Omental fat pad (tissue), 4 donors: ENCODE results near the gene TREM2. TPM values are rescaled to one million over a fixed set of nuclear protein-coding genes. Genes with fewer than 3 reads are reported as not detected.

Source experiments
- ATAC-seq: fragments of 150-250 bp; one replicate; pipeline ENCODE4 v1.9.1; 2016; ENCODE audit warnings: mild to moderate bottlenecking, moderate library complexity; ENCODE audit not compliant: low FRiP score
- DNase-seq: peaks from one replicate; pipeline ENCODE4 v3.0.0-alpha.2; 2019; ENCODE audit warnings: low spot score
- total RNA-seq, 4 donors: library from RNA; depleted of rRNA; stranded (reverse); fragments of >200 nt; gene quantifications; one replicate each; pipeline ENCODE4 v1.1.0, GENCODE V29; 2016
- TF ChIP-seq, protein P1 (sequence below), 3 donors: fragments of 450-650 bp; IDR thresholded peaks; one replicate each; pipeline ENCODE4 v1.5.1; 2016 to 2017; ENCODE audit warnings: antibody characterized with exemption in 3 of 3, mild to moderate bottlenecking in 3 of 3, moderate library complexity in 2 of 3

TREM2 gene
- total RNA-seq, 4 donors from 2014 or later = 3.1 to 119 (median 6.8) TPM; not detected in 1

DNA sequence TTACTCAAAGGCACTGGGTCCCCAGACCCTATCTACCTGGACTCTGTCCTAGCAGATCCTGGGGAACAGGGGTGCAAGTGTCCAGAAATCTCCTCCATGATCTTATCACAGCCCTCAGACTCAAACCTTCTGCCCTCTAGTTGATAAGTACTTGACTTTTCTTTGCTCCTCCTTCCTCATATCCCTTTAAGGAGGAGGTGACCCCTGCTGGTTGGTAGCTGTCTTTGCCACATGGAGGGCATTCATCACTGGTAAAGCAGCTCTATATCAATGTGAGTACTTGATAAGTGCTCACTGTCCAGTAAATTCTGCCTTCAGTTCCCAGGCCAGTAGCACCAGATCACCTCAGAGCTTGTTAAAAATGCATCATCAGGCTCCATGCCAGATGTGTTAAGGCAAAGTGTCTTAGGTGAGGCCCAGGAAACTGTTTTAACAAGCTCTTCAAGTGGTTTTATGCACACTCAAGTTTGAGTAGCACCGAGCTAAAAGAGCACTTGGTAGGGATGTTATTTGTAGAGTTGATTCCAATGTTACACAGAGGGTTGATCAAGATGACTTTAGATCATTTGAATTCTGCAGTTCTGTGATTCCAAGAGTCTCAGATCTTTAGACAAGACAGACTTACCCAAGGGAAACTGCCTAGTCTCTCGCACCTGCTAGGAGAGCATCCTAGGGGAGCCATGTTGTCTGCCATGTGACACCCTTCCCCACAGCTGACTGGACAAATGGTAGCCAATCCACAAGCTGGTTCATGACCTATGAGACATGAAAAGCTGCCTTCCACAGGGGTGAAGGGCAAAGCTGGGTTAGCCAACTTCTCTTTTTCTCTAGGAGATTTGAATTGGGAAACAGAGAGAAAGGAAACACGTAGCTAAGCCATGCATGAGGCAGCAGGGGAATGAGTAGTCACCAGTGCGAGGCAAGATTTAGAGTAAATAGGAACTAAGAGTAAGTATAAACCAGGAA, 19.4 kb upstream of the TREM2 start:
- no peak for ATAC-seq
- DNase-seq = no peak
- TF ChIP-seq, protein P1, sequence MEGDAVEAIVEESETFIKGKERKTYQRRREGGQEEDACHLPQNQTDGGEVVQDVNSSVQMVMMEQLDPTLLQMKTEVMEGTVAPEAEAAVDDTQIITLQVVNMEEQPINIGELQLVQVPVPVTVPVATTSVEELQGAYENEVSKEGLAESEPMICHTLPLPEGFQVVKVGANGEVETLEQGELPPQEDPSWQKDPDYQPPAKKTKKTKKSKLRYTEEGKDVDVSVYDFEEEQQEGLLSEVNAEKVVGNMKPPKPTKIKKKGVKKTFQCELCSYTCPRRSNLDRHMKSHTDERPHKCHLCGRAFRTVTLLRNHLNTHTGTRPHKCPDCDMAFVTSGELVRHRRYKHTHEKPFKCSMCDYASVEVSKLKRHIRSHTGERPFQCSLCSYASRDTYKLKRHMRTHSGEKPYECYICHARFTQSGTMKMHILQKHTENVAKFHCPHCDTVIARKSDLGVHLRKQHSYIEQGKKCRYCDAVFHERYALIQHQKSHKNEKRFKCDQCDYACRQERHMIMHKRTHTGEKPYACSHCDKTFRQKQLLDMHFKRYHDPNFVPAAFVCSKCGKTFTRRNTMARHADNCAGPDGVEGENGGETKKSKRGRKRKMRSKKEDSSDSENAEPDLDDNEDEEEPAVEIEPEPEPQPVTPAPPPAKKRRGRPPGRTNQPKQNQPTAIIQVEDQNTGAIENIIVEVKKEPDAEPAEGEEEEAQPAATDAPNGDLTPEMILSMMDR (IDR thresholded peaks at IDR 0.05) = no peak

DNA sequence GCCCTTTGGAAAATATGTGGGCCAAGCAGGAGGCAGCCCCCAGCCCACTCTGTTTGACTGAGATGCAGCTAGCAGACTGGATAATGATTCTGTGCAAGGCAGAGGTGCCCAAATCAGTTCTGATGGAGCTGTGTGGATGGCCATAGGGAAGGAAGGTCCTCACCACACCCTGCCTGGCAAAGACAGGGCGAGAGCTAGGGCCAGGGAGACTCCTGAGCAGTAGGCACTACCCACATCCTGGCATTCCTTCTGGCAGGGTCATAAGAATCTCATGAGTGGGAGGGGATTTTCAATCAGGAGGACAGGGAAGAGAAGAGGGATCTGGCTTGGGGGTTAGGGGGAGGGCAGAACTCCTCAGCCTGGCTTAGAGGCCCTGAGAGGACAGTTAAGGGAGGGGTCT, 18.6 kb upstream of the TREM2 start:
- no peak for ATAC-seq
- TF ChIP-seq, protein P1 (IDR thresholded peaks at IDR 0.05) = no peak
- no peak for DNase-seq

DNA sequence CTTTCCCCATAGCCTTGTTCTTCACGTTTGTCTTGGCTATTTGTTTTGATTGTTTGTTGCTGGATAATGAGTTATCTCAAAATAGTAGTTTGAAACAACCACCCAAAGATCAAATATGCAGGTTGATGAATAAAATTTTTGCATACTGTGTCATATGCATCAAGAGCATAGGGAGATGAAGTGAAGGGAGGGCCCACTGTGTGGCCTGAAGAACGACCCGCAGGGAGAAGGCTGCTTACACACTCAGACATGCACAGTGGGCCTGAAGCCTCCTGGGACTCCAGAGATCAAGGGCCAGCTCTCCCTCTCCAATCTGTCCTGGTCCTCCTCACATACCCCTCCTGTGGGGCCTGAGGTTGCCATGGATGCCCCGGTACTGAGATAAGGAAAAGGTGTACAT, 16.2 kb upstream of the TREM2 start:
- DNase-seq (no peak), ATAC-seq (no peak)
- TF ChIP-seq, protein P1 (IDR thresholded peaks at IDR 0.05) = no peak

DNA sequence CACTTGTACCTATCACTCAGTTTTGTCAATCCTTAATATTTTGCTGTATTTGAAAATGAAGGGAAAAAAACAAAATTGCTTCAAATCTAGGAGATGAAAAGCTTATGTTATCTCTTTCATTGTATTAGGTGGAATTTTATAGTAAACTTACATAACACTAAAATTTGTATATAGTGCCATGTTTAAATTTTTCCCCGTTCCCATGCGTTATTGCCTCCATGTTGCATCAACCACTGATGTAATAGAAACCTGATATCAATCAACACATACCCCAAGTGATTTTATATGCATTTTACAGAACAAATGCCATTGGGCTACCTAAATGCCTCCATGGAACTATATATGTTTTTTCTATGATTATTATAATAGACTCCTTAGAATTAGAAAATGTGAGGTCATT, 14.8 kb upstream of the TREM2 start:
- DNase-seq (no peak), ATAC-seq (no peak)
- TF ChIP-seq, protein P1 (IDR thresholded peaks at IDR 0.05) = no peak

DNA sequence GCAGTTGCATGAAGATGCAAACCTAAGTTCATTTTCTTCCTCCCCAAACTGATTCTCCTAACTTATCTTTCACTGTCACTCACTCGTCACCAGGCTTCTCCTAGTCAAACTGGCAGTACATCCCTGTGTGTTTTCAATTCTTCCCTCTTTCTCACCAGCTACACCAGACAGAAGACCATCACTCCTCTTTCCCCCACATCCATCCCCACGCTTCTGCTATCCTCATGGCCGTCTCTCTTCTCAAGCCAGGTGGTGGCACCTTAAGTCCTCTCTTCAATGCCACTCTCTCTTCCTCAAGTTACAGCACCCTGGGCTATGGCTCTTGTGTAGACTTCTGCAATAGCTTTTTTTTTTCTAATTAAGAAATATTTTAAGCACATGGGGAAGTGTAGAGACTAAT, 14.4 kb upstream of the TREM2 start:
- DNase-seq (no peak), ATAC-seq (no peak)
- TF ChIP-seq, protein P1 (IDR thresholded peaks at IDR 0.05) = no peak

DNA sequence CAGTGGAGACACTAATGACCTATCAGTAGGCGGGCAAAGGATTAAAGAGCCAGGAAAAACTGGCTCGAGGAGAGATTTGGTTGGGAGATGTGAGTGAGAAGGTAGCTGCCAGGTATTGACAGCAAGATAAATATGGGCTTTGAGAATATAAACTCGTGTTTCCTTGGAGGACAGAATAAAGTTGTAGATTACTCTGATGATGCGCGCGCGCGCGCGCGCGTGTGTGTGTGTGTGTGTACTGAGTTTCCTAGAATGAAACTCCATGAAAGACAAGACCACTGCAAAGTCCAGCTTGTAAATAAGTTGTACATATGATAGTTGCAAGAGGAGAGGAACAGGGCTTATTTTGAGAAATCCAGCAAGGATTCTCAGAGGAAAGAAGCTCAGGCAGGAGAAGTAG, 13.3 kb upstream of the TREM2 start:
- no peak for ATAC-seq

More for the DNA sequence above, 13.3 kb upstream of the TREM2 start:
- TF ChIP-seq, protein P1 (IDR thresholded peaks at IDR 0.05) = no peak
- no peak for DNase-seq
